Liver (tissue), 3 donors: ENCODE measurements around the gene VGLL4.

Experiments
- CTCF ChIP-seq: fragments of 150-350 bp; IDR thresholded peaks from 2 replicates; pipeline ENCODE4 v1.5.1; 2017; ENCODE audit warnings: improper control_type of control experiment, low read depth, low read length; ENCODE audit not compliant: missing input control
- GABPA ChIP-seq, 2 donors: IDR thresholded peaks in 1 of 2; conservative IDR thresholded peaks in 1 of 2; 2 replicates each; pipeline ENCODE4 v1.6.1; 2016; ENCODE audit warnings: antibody characterized with exemption in 2 of 2, mild to moderate bottlenecking in 1 of 2, moderate library complexity in 1 of 2
- RAD21 ChIP-seq, 2 donors: IDR thresholded peaks; 2 replicates each; pipeline ENCODE4 v1.6.1; 2016; ENCODE audit warnings: antibody characterized with exemption in 2 of 2, mild to moderate bottlenecking in 2 of 2
- REST ChIP-seq: IDR thresholded peaks from 2 replicates; pipeline ENCODE4 v1.6.1; 2016; ENCODE audit warnings: antibody characterized with exemption, mild to moderate bottlenecking
- TAF1 ChIP-seq: conservative IDR thresholded peaks from 2 replicates; pipeline ENCODE4 v1.6.1; 2016; ENCODE audit warnings: antibody characterized with exemption, mild to moderate bottlenecking
- donor health status: healthy.
- donor health status: healthy.

GRCh38 chr3:11532931-11533391 is 110.8 kb downstream of the VGLL4 start:
- TF ChIP-seq CTCF (no peak), GABPA (IDR thresholded peaks at IDR 0.05 in 1 of 2, conservative IDR thresholded peaks at IDR 0.05 in 1 of 2) (no peak), TAF1 (no peak), RAD21 (IDR thresholded peaks at IDR 0.05) (no peak), REST (no peak)
